Activated T-cell treated with anti-CD3 and anti-CD28 coated beads for 24 hours (primary cell): ENCODE measurements around the gene KCNK16.

Source experiments
- DNase-seq: peaks from one replicate; pipeline ENCODE4 v3.0.0-alpha.2; 2020; ENCODE audit warnings: low read depth

Gene KCNK16

GRCh38 chr6:39322306-39322850, at the start of gene KCNK16:
KCNK16 (minus strand) TSS chr6:39322702; CDS start chr6:39322540, 162 bp downstream.
- no peak for DNase-seq

- DNase-seq, result no peak
Observed at GRCh38 chr6:39370390-39370789, 47.9 kb upstream of the KCNK16 start.

- DNase-seq, result no peak
Observed at GRCh38 chr6:39369987-39370386, 47.5 kb upstream of the KCNK16 start.

- DNase-seq, result no peak
Observed at GRCh38 chr6:39367700-39368099, 45.2 kb upstream of the KCNK16 start.

- DNase-seq, result no peak
Observed at GRCh38 chr6:39366931-39367618, 44.6 kb upstream of the KCNK16 start.

- no peak for DNase-seq
Observed at GRCh38 chr6:39365281-39366074, 43.0 kb upstream of the KCNK16 start.

GRCh38 chr6:39363280-39363679, 40.8 kb upstream of the KCNK16 start:
- DNase-seq, result no peak

- DNase-seq, result no peak
Observed at GRCh38 chr6:39362487-39362865, 40.0 kb upstream of the KCNK16 start.

GRCh38 chr6:39361657-39362486, 39.4 kb upstream of the KCNK16 start:
- peak; percentile 33 for DNase-seq

- DNase-seq, result no peak
Observed at GRCh38 chr6:39360378-39360777, 37.9 kb upstream of the KCNK16 start.

GRCh38 chr6:39357998-39358686, 35.6 kb upstream of the KCNK16 start:
- DNase-seq, result no peak

GRCh38 chr6:39353698-39354315, 31.3 kb upstream of the KCNK16 start:
- no peak for DNase-seq

- no peak for DNase-seq
Observed at GRCh38 chr6:39350723-39351505, 28.4 kb upstream of the KCNK16 start.

GRCh38 chr6:39348740-39349139, 26.2 kb upstream of the KCNK16 start:
- DNase-seq, result no peak

- peak; percentile 48 for DNase-seq
Observed at GRCh38 chr6:39347906-39348585, 25.5 kb upstream of the KCNK16 start.

GRCh38 chr6:39347206-39347605, 24.7 kb upstream of the KCNK16 start:
- no peak for DNase-seq

- DNase-seq, result no peak
Observed at GRCh38 chr6:39344821-39345280, 22.3 kb upstream of the KCNK16 start.

GRCh38 chr6:39343396-39343870, 20.9 kb upstream of the KCNK16 start:
- no peak for DNase-seq

GRCh38 chr6:39342692-39343395, 20.3 kb upstream of the KCNK16 start:
- DNase-seq, result no peak
